ENCODE results near the gene BMPR1A.
A peak's percentile ranks its signal among the peaks of the same experiment; 100 is the strongest.

Gene BMPR1A

GRCh38 chr10:86964847-86965190, 208.4 kb downstream of the BMPR1A start:
- H3K9ac ChIP-seq = no peak overlapping the region
- no peaks in the 10 kb centered on the region for H3K36me3 ChIP-seq (ENCODE audit: control insufficient read depth, insufficient read depth, low read length)
- H3K27ac ChIP-seq = no peak overlapping the region
- H2AFZ ChIP-seq = no peak overlapping the region
- H3K9me3 ChIP-seq (ENCODE audit: control insufficient read depth, low read length) = no peaks in the 10 kb centered on the region
- H3K79me2 ChIP-seq = no peaks in the 10 kb centered on the region
- TF ChIP-seq CTCF (IDR thresholded peaks at IDR 0.05) = no peak
- no peaks in the 10 kb centered on the region for H3K27me3 ChIP-seq (ENCODE audit: control insufficient read depth, insufficient read depth, low read length)
- no peaks in the 10 kb centered on the region for H3K4me1 ChIP-seq
- no peak overlapping the region for H3K4me2 ChIP-seq (ENCODE audit: low read length)
- no peak overlapping the region for H3K4me3 ChIP-seq (ENCODE audit: low read depth, low read length)

GRCh38 chr10:86965986-86966654, 209.7 kb downstream of the BMPR1A start:
- no peaks in the 10 kb centered on the region for H3K4me1 ChIP-seq
- no peaks in the 10 kb centered on the region for H3K9me3 ChIP-seq (ENCODE audit: control insufficient read depth, low read length)
- no peak overlapping the region for H3K27ac ChIP-seq
- no peaks in the 10 kb centered on the region for H3K79me2 ChIP-seq
- no peak overlapping the region for H3K9ac ChIP-seq
- no peaks in the 10 kb centered on the region for H3K27me3 ChIP-seq (ENCODE audit: control insufficient read depth, insufficient read depth, low read length)
- peak overlapping the region; percentile 40 for H2AFZ ChIP-seq
- no peak for TF ChIP-seq CTCF (IDR thresholded peaks at IDR 0.05)
- no peak overlapping the region for H3K4me3 ChIP-seq (ENCODE audit: low read depth, low read length)
- no peaks in the 10 kb centered on the region for H3K36me3 ChIP-seq (ENCODE audit: control insufficient read depth, insufficient read depth, low read length)
- H3K4me2 ChIP-seq (ENCODE audit: low read length) = no peak overlapping the region

- Histone ChIP-seq H2AFZ (no peak overlapping the region), H3K36me3 (ENCODE audit: control insufficient read depth, insufficient read depth, low read length) (no peaks in the 10 kb centered on the region), H3K27me3 (ENCODE audit: control insufficient read depth, insufficient read depth, low read length) (no peaks in the 10 kb centered on the region), H3K79me2 (no peaks in the 10 kb centered on the region), H3K4me3 (ENCODE audit: low read depth, low read length) (no peak overlapping the region), H3K9ac (no peak overlapping the region), H3K4me2 (ENCODE audit: low read length) (no peak overlapping the region), H3K27ac (no peak overlapping the region), H3K4me1 (peaks cover 4% of the 10 kb centered on the region), H3K9me3 (ENCODE audit: control insufficient read depth, low read length) (no peaks in the 10 kb centered on the region)
- TF ChIP-seq CTCF (IDR thresholded peaks at IDR 0.05) = no peak
These were observed 211.1 kb downstream of the BMPR1A start for GRCh38 chr10:86967481-86967941.

- Histone ChIP-seq H3K4me3 (ENCODE audit: low read depth, low read length) (peak within 1 kb of the TSS; percentile 27), H3K36me3 (ENCODE audit: control insufficient read depth, insufficient read depth, low read length) (no peaks in the 10 kb centered on the region), H3K4me1 (peaks cover 4% of the 10 kb centered on the region), H2AFZ (no peak within 1 kb of the TSS), H3K4me2 (ENCODE audit: low read length) (peak within 1 kb of the TSS; percentile 26), H3K9ac (no peak within 1 kb of the TSS), H3K79me2 (no peaks in the 10 kb centered on the region), H3K27ac (peak within 1 kb of the TSS; percentile 71), H3K27me3 (ENCODE audit: control insufficient read depth, insufficient read depth, low read length) (no peaks in the 10 kb centered on the region), H3K9me3 (ENCODE audit: control insufficient read depth, low read length) (no peaks in the 10 kb centered on the region)
- TF ChIP-seq CTCF (IDR thresholded peaks at IDR 0.05) = no peak
These were observed 212.0 kb downstream of the BMPR1A start, which contains the start of gene ADIRF for GRCh38 chr10:86968271-86968993. Gene ADIRF, plus strand, starts transcription at chr10:86968482. Its CDS starts 63 bp downstream, at chr10:86968545.

Data from parathyroid adenoma (tissue), 2 donors.